HepG2 (cell line): ENCODE data around the gene BACH1. TPM values are rescaled to one million over a fixed set of nuclear protein-coding genes. Genes with fewer than 3 reads are reported as not detected.

Experiments used
- ATAC-seq: fragments of 200-7000 bp; cut with Tn5 transposase; 3 replicates; pipeline ENCODE4 v1.9.1; 2020; ENCODE audit warnings: mild to moderate bottlenecking, moderate library complexity
- BruUV-seq: library from RNA; stranded (reverse); fragments of 400-500 nt; replicated peaks from 2 replicates; lab custom pipeline; 2021; lab: Mats Ljungman, UMichigan
- CTCF ChIA-PET: fragments of 300-600 bp; formaldehyde crosslinking; extraction: SDS; loops from one replicate; lab custom pipeline; 2021; ENCODE audit warnings: low total read pairs, inconsistent platforms, low intra/inter-chr PET ratio; lab: Yijun Ruan, JAX
- POLR2A ChIA-PET: fragments of 350-600 bp; sonication (Branson Sonifier 250); formaldehyde crosslinking; loops from one replicate; lab custom pipeline; 2020; ENCODE audit warnings: antibody characterized with exemption, inconsistent platforms; lab: Yijun Ruan, JAX
- DNase-seq: peaks from one replicate; pipeline ENCODE4 v3.0.0-alpha.2; 2015; ENCODE audit warnings: low spot score
- FAIRE-seq: peaks from 3 replicates; lab custom pipeline; 2011; peaks lifted over from hg19 to GRCh38; lab: Jason Lieb, UNC
- H2AFZ ChIP-seq: one replicate; pipeline ENCODE4 v1.6.1; 2011; ENCODE audit warnings: low read length, inconsistent platforms
- H3K27ac ChIP-seq: fragments of 300-600 bp; 3 replicates; pipeline ENCODE4 v1.8.0; 2011; ENCODE audit warnings: mixed run types, mild to moderate bottlenecking, mixed read lengths, low read length, inconsistent platforms; ENCODE audit not compliant: insufficient read depth; ENCODE audit errors: extremely low read length
- H3K27me3 ChIP-seq, 2 experiments: fragments of 200-600 bp in 1 of 2; 2 replicates in 1 of 2; 3 replicates in 1 of 2; pipeline versions ENCODE4 v1.6.0 to v1.8.0; 2011; ENCODE audit warnings: low read length in 2 of 2, mild to moderate bottlenecking in 2 of 2, moderate library complexity in 2 of 2, inconsistent platforms in 1 of 2; ENCODE audit not compliant: insufficient read depth in 2 of 2, control insufficient read depth in 1 of 2
- H3K36me3 ChIP-seq, 2 experiments: fragments of 200-600 bp in 1 of 2; replicated peaks in 1 of 2; 2 replicates in 1 of 2; 3 replicates in 1 of 2; pipeline versions ENCODE4 v1.5.1 to v1.8.0; 2011; ENCODE audit warnings: low read length in 2 of 2, inconsistent platforms in 1 of 2; ENCODE audit not compliant: insufficient read depth in 2 of 2, control insufficient read depth in 1 of 2
- H3K4me1 ChIP-seq: 2 replicates; pipeline ENCODE4 v1.5.1; 2012; ENCODE audit warnings: low read length, inconsistent platforms; ENCODE audit not compliant: insufficient read depth
- H3K4me2 ChIP-seq: 2 replicates; pipeline ENCODE4 v1.6.0; 2011; ENCODE audit warnings: low read depth, low read length, inconsistent platforms
- H3K4me3 ChIP-seq, 3 experiments: fragments of 200-600 bp in 1 of 3; sonication (generic), shearing (Covaris generic) in 1 of 3; replicated peaks in 1 of 3; 2 replicates each; pipeline ENCODE4 v1.5.1; 2011 to 2016; ENCODE audit warnings: low read length in 3 of 3, inconsistent platforms in 2 of 3, low read depth in 2 of 3, mild to moderate bottlenecking in 2 of 3, control low read depth in 1 of 3, mixed read lengths in 1 of 3; ENCODE audit not compliant: insufficient read depth in 1 of 3
- H3K79me2 ChIP-seq: one replicate; pipeline ENCODE4 v1.6.1; 2011; ENCODE audit warnings: low read length, inconsistent platforms; ENCODE audit not compliant: insufficient read depth
- H3K9ac ChIP-seq: 2 replicates; pipeline ENCODE4 v1.6.0; 2011; ENCODE audit warnings: mild to moderate bottlenecking, low read depth, low read length, inconsistent platforms; ENCODE audit not compliant: insufficient read depth
- H3K9me3 ChIP-seq: 2 replicates; pipeline ENCODE4 v1.5.1; 2012; ENCODE audit warnings: mild to moderate bottlenecking, low read length
- H4K20me1 ChIP-seq: 2 replicates; pipeline ENCODE4 v1.6.0; 2011; ENCODE audit warnings: inconsistent platforms, mild to moderate bottlenecking, low read length, moderate library complexity; ENCODE audit not compliant: insufficient read depth
- BCL6 ChIP-seq: IDR thresholded peaks from 2 replicates; pipeline ENCODE4 v1.6.1; 2016; ENCODE audit warnings: missing genetic modification reagents, missing compliant biosample characterization
- FOXJ3 ChIP-seq: sonication (generic); formaldehyde crosslinking; IDR thresholded peaks from 2 replicates; pipeline ENCODE4 v1.4.0; 2020; ENCODE audit warnings: missing genetic modification reagents, mild to moderate bottlenecking, borderline replicate concordance
- LCORL ChIP-seq, 2 experiments: fragments of 450-650 bp in 1 of 2; sonication (generic) in 1 of 2; formaldehyde crosslinking in 1 of 2; IDR thresholded peaks; 2 replicates each; pipeline versions ENCODE4 v1.5.0 to v1.6.1; 2017 to 2020; ENCODE audit warnings: antibody characterized with exemption in 1 of 2, missing genetic modification reagents in 1 of 2
- SOX6 ChIP-seq, 2 experiments: fragments of 450-650 bp in 1 of 2; sonication (generic) in 1 of 2; formaldehyde crosslinking in 1 of 2; IDR thresholded peaks; 2 replicates each; pipeline versions ENCODE4 v1.4.0 to v1.6.1; 2017 to 2020; ENCODE audit warnings: antibody characterized with exemption in 1 of 2, mild to moderate bottlenecking in 1 of 2, missing genetic modification reagents in 1 of 2
- ZNF629 ChIP-seq: sonication (generic); formaldehyde crosslinking; conservative IDR thresholded peaks from 2 replicates; pipeline ENCODE4 v1.5.0; 2020; ENCODE audit warnings: missing genetic modification reagents
- ZNF782 ChIP-seq: sonication (generic); formaldehyde crosslinking; IDR thresholded peaks from 2 replicates; pipeline ENCODE4 v1.4.0; 2020; ENCODE audit warnings: missing genetic modification reagents, mild to moderate bottlenecking, borderline replicate concordance
- ZSCAN29 ChIP-seq: sonication (generic); formaldehyde crosslinking; conservative IDR thresholded peaks from 2 replicates; pipeline ENCODE4 v1.4.0; 2020; ENCODE audit warnings: mild to moderate bottlenecking, missing genetic modification reagents
- WGBS: methylation state at CpG from one replicate; pipeline ENCODE4 v1.1.6; 2017; ENCODE audit warnings: low lambda C conversion rate; 5-methylcytosine and 5-hydroxymethylcytosine counted together
- in situ Hi-C: cut with HindIII; loops from 2 replicates; pipeline ENCODE4 v1.10.0; 2017; ENCODE audit warnings: low pct_unique_long_range_greater_than_20kb; ENCODE audit not compliant: extremely low pct_ligation_motif_present
- intact Hi-C: fragments of 100-400 bp; cut with micrococcal nuclease; formaldehyde crosslinking; loops from one replicate; pipeline ENCODE4 v1.10.0; 2022; ENCODE audit not compliant: unreplicated experiment
- polyA plus RNA-seq, 8 experiments: library from polyadenylated mRNA; depleted of rRNA in 3 of 8; stranded (reverse) in 7 of 8; unstranded in 1 of 8; fragments of >200 nt; fragmentation: Illumina TruSeq in 4 of 8; extraction: Trizol in 4 of 8; gene quantifications; 2 replicates each; pipeline versions ENCODE4 v1.2.1 to v1.2.3, GENCODE V29; 2011 to 2016; ENCODE audit warnings: low read depth in 4 of 8, missing spikeins in 1 of 8, mixed read lengths in 1 of 8; ENCODE audit not compliant: insufficient read depth in 1 of 8
- total RNA-seq, 5 experiments: library from RNA; depleted of rRNA; stranded (reverse); fragments of >200 nt; fragmentation: Illumina TruSeq; extraction: Trizol; gene quantifications; 2 replicates each; pipeline ENCODE4 v1.2.3, GENCODE V29; 2016; ENCODE audit warnings: low read depth in 1 of 5
- TF ChIP-seq, protein P1 (sequence below): sonication (generic); formaldehyde crosslinking; IDR thresholded peaks from 2 replicates; pipeline ENCODE4 v1.4.0; 2020; ENCODE audit warnings: missing genetic modification reagents
- TF ChIP-seq, protein P2 (sequence below): sonication (generic); formaldehyde crosslinking; conservative IDR thresholded peaks from 2 replicates; pipeline ENCODE4 v1.4.0; 2020; ENCODE audit warnings: missing genetic modification reagents
- TF ChIP-seq, protein P3 (sequence below): sonication (generic); formaldehyde crosslinking; IDR thresholded peaks from 2 replicates; pipeline ENCODE4 v1.4.0; 2020; ENCODE audit warnings: missing genetic modification reagents
- TF ChIP-seq, protein P4 (sequence below): IDR thresholded peaks from 2 replicates; pipeline ENCODE4 v1.6.1; 2016

BACH1 gene
- total and polyA plus RNA-seq, 2 of the 13 experiments (the other 11 are each of a cell fraction or from before 2014, with no cell fraction given): 16.5 to 51.7 TPM

- DNase-seq (peak; percentile 20), FAIRE-seq (no peak), ATAC-seq (no peak)
- in situ Hi-C loops (no loop called here), intact Hi-C loops (no loop called here)
- 16% methylated on average over 5 of the region's 5 CpGs for WGBS
- Histone ChIP-seq H3K79me2 (no peaks in the 10 kb centered on the region), H3K27me3 (no peaks in the 10 kb centered on the region), H3K4me3 (no peak overlapping the region), H3K4me1 (peaks cover 30% of the 10 kb centered on the region), H3K4me2 (no peak overlapping the region; the same call in 1 of the 2 replicates), H4K20me1 (no peaks in the 10 kb centered on the region), H3K9me3 (peaks cover 8% of the 10 kb centered on the region; the same call in 1 of the 2 replicates), H3K27ac (no peak overlapping the region), H3K36me3 (no peaks in the 10 kb centered on the region), H2AFZ (no peak overlapping the region), H3K9ac (no peak overlapping the region)
- ChIA-PET CTCF (no interaction called here), POLR2A (no interaction called here)
- no TSS peak for BruUV-seq
- TF ChIP-seq, protein P1, sequence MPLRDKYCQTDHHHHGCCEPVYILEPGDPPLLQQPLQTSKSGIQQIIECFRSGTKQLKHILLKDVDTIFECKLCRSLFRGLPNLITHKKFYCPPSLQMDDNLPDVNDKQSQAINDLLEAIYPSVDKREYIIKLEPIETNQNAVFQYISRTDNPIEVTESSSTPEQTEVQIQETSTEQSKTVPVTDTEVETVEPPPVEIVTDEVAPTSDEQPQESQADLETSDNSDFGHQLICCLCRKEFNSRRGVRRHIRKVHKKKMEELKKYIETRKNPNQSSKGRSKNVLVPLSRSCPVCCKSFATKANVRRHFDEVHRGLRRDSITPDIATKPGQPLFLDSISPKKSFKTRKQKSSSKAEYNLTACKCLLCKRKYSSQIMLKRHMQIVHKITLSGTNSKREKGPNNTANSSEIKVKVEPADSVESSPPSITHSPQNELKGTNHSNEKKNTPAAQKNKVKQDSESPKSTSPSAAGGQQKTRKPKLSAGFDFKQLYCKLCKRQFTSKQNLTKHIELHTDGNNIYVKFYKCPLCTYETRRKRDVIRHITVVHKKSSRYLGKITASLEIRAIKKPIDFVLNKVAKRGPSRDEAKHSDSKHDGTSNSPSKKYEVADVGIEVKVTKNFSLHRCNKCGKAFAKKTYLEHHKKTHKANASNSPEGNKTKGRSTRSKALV (CRISPR knock-in tag): no peak
- TF ChIP-seq SOX6 (IDR thresholded peaks at IDR 0.05) (no peak), SOX6 (CRISPR knock-in tag; IDR thresholded peaks at IDR 0.05) (peak; percentile 56), BCL6 (CRISPR knock-in tag) (no peak), ZNF629 (no peak), ZNF782 (no peak), LCORL (IDR thresholded peaks at IDR 0.05) (no peak), LCORL (CRISPR knock-in tag; IDR thresholded peaks at IDR 0.05) (0 out of 2 replicates have a peak, but pooled peaks have one; percentile 10), FOXJ3 (CRISPR knock-in tag) (no peak), ZSCAN29 (no peak)
- TF ChIP-seq, protein P2, sequence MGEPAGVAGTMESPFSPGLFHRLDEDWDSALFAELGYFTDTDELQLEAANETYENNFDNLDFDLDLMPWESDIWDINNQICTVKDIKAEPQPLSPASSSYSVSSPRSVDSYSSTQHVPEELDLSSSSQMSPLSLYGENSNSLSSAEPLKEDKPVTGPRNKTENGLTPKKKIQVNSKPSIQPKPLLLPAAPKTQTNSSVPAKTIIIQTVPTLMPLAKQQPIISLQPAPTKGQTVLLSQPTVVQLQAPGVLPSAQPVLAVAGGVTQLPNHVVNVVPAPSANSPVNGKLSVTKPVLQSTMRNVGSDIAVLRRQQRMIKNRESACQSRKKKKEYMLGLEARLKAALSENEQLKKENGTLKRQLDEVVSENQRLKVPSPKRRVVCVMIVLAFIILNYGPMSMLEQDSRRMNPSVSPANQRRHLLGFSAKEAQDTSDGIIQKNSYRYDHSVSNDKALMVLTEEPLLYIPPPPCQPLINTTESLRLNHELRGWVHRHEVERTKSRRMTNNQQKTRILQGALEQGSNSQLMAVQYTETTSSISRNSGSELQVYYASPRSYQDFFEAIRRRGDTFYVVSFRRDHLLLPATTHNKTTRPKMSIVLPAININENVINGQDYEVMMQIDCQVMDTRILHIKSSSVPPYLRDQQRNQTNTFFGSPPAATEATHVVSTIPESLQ (CRISPR knock-in tag): no peak
- TF ChIP-seq, protein P3, sequence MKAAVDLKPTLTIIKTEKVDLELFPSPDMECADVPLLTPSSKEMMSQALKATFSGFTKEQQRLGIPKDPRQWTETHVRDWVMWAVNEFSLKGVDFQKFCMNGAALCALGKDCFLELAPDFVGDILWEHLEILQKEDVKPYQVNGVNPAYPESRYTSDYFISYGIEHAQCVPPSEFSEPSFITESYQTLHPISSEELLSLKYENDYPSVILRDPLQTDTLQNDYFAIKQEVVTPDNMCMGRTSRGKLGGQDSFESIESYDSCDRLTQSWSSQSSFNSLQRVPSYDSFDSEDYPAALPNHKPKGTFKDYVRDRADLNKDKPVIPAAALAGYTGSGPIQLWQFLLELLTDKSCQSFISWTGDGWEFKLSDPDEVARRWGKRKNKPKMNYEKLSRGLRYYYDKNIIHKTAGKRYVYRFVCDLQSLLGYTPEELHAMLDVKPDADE: no peak
- TF ChIP-seq, protein P4, sequence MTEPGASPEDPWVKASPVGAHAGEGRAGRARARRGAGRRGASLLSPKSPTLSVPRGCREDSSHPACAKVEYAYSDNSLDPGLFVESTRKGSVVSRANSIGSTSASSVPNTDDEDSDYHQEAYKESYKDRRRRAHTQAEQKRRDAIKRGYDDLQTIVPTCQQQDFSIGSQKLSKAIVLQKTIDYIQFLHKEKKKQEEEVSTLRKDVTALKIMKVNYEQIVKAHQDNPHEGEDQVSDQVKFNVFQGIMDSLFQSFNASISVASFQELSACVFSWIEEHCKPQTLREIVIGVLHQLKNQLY (CRISPR knock-in tag): peak; percentile 88; the same call in 1 of the 2 replicates
Measured at GRCh38 chr21:29258626-29259338, 39.9 kb upstream of the BACH1 start.
